Endothelial cell of umbilical vein (primary cell): ENCODE measurements around the gene ITGA6. TPM values are rescaled to one million over a fixed set of nuclear protein-coding genes. Genes with fewer than 3 reads are reported as not detected.

Source experiments
- BruUV-seq: library from RNA; stranded (reverse); fragments of 400-500 nt; replicated peaks from 2 replicates; lab custom pipeline; 2021; lab: Mats Ljungman, UMichigan
- CTCF ChIA-PET: fragments of 300-600, 350-600 bp; sonication (Branson Sonifier 250); formaldehyde crosslinking; loops from one replicate; lab custom pipeline; 2021; ENCODE audit warnings: antibody characterized with exemption, inconsistent platforms; lab: Charles Lee
- POLR2A ChIA-PET: fragments of 300-600, 350-600 bp; sonication (Branson Sonifier 250); formaldehyde crosslinking; loops from one replicate; lab custom pipeline; 2021; ENCODE audit warnings: antibody characterized with exemption, inconsistent platforms; lab: Charles Lee
- DNase-seq: peaks from one replicate; pipeline ENCODE4 v3.0.0-alpha.2; 2011; ENCODE audit warnings: low read depth, low spot score
- FAIRE-seq: peaks from 2 replicates; lab custom pipeline; 2011; peaks lifted over from hg19 to GRCh38; lab: Jason Lieb, UNC
- H2AFZ ChIP-seq: 2 replicates; pipeline ENCODE4 v1.6.0; 2012; ENCODE audit warnings: low read depth, low read length, control low read depth, inconsistent platforms
- H3K27ac ChIP-seq: 2 replicates; pipeline ENCODE4 v1.5.1; 2011; ENCODE audit warnings: low read depth, mild to moderate bottlenecking, control low read depth, low read length, moderate library complexity; ENCODE audit not compliant: insufficient read depth
- H3K27me3 ChIP-seq, 2 experiments: 2 replicates each; pipeline versions ENCODE4 v1.6.0 to v1.6.1; 2011; ENCODE audit warnings: low read length in 2 of 2, mixed read lengths in 1 of 2; ENCODE audit not compliant: control insufficient read depth in 2 of 2, insufficient read depth in 2 of 2
- H3K36me3 ChIP-seq, 2 experiments: 2 replicates in 1 of 2; 3 replicates in 1 of 2; pipeline ENCODE4 v1.5.1; 2011; ENCODE audit warnings: low read length in 2 of 2, mild to moderate bottlenecking in 1 of 2, moderate library complexity in 1 of 2; ENCODE audit not compliant: control insufficient read depth in 2 of 2, insufficient read depth in 2 of 2; ENCODE audit errors: extremely low read depth in 1 of 2
- H3K4me1 ChIP-seq: 3 replicates; pipeline ENCODE4 v1.5.1; 2011; ENCODE audit warnings: mild to moderate bottlenecking, low read length; ENCODE audit not compliant: control insufficient read depth, insufficient read depth; ENCODE audit errors: extremely low read depth
- H3K4me2 ChIP-seq: 2 replicates; pipeline ENCODE4 v1.6.1; 2011; ENCODE audit warnings: low read length, control low read depth, mixed read lengths; ENCODE audit not compliant: insufficient read depth
- H3K4me3 ChIP-seq, 3 experiments: fragments of 200-600 bp in 1 of 3; sonication (generic), shearing (Covaris generic) in 1 of 3; replicated peaks in 1 of 3; 2 replicates each; pipeline ENCODE4 v1.5.1; 2011 to 2016; ENCODE audit warnings: control low read depth in 3 of 3, low read length in 3 of 3, mild to moderate bottlenecking in 2 of 3, inconsistent platforms in 1 of 3, low read depth in 1 of 3, moderate library complexity in 1 of 3; ENCODE audit not compliant: insufficient read depth in 1 of 3
- H3K79me2 ChIP-seq: 2 replicates; pipeline ENCODE4 v1.6.0; 2012; ENCODE audit warnings: low read length, inconsistent platforms; ENCODE audit not compliant: control insufficient read depth, insufficient read depth
- H3K9ac ChIP-seq: replicated peaks from 2 replicates; pipeline ENCODE3; 2011; ENCODE audit warnings: low read length, control low read depth; ENCODE audit not compliant: insufficient read depth; ENCODE audit errors: extremely low read depth
- H3K9me1 ChIP-seq: replicated peaks from 3 replicates; pipeline ENCODE4 v1.6.0; 2011; ENCODE audit warnings: mild to moderate bottlenecking, low read length; ENCODE audit not compliant: control insufficient read depth, insufficient read depth; ENCODE audit errors: extremely low read depth
- H3K9me3 ChIP-seq: replicated peaks from 2 replicates; pipeline ENCODE4 v1.5.1; 2012; ENCODE audit warnings: low read length, inconsistent platforms; ENCODE audit not compliant: control insufficient read depth, insufficient read depth
- H4K20me1 ChIP-seq: replicated peaks from 2 replicates; pipeline ENCODE3; 2011; ENCODE audit warnings: mild to moderate bottlenecking, low read length; ENCODE audit not compliant: control insufficient read depth, insufficient read depth; ENCODE audit errors: extremely low read depth
- EZH2 ChIP-seq: IDR thresholded peaks from 2 replicates; pipeline ENCODE4 v1.6.1; 2012; ENCODE audit warnings: borderline replicate concordance, low read depth, mild to moderate bottlenecking, moderate library complexity, low read length, inconsistent platforms; ENCODE audit not compliant: severe bottlenecking
- FOS ChIP-seq: IDR thresholded peaks from 2 replicates; pipeline ENCODE4 v1.6.1; 2011; ENCODE audit warnings: mild to moderate bottlenecking, low read length, moderate library complexity, borderline replicate concordance; ENCODE audit not compliant: insufficient read depth
- GATA2 ChIP-seq: IDR thresholded peaks from 2 replicates; pipeline ENCODE4 v1.7.0; 2011; ENCODE audit warnings: low read depth, mild to moderate bottlenecking, moderate library complexity, mixed read lengths, low read length; ENCODE audit not compliant: insufficient read length, insufficient read depth
- JUN ChIP-seq: IDR thresholded peaks from 2 replicates; pipeline ENCODE4 v1.6.1; 2011; ENCODE audit warnings: borderline replicate concordance, low read depth; ENCODE audit not compliant: insufficient read length, insufficient read depth
- MAX ChIP-seq: IDR thresholded peaks from 2 replicates; pipeline ENCODE4 v1.6.1; 2011; ENCODE audit not compliant: insufficient read depth, insufficient read length
- POLR2A ChIP-seq: IDR thresholded peaks from 2 replicates; pipeline ENCODE4 v1.6.1; 2012; ENCODE audit warnings: low read depth, mild to moderate bottlenecking, control low read depth, low read length
- POLR2AphosphoS5 ChIP-seq: IDR thresholded peaks from 2 replicates; pipeline ENCODE4 v1.6.1; 2012; ENCODE audit warnings: low read depth, mild to moderate bottlenecking, control low read depth, low read length, moderate library complexity; ENCODE audit not compliant: insufficient read depth
- dilution Hi-C: fragments of 300-500 bp; cut with MboI; formaldehyde crosslinking; loops from one replicate; pipeline ENCODE4 v1.15.0; 2019; ENCODE audit warnings: low sequenced_read_pairs; ENCODE audit not compliant: extremely low pct_ligation_motif_present
- intact Hi-C: fragments of 100-400 bp; cut with micrococcal nuclease; formaldehyde crosslinking; loops from one replicate; pipeline ENCODE4 v1.10.0; 2022
- polyA plus RNA-seq, 4 experiments: library from polyadenylated mRNA; depleted of rRNA in 3 of 4; stranded (reverse) in 3 of 4; unstranded in 1 of 4; fragments of >200 nt; gene quantifications; 2 replicates each; pipeline versions ENCODE4 v1.2.1 to v1.2.3, GENCODE V29; 2011 to 2012; ENCODE audit warnings: missing spikeins in 1 of 4
- total RNA-seq: library from RNA; stranded (reverse); gene quantifications from 2 replicates; pipeline ENCODE4 v1.2.3, GENCODE V29; 2021
- TF ChIP-seq, protein P1 (sequence below), 2 donors: IDR thresholded peaks; 1 replicate in 1 of 2; 2 replicates in 1 of 2; pipeline ENCODE4 v1.5.1; 2011; ENCODE audit warnings: low read length in 2 of 2, mild to moderate bottlenecking in 2 of 2, moderate library complexity in 2 of 2, control low read depth in 1 of 2, inconsistent platforms in 1 of 2, low read depth in 1 of 2; ENCODE audit not compliant: insufficient read depth in 1 of 2; ENCODE audit errors: extremely low read depth in 1 of 2

Gene ITGA6
- total and polyA plus RNA-seq, 2 donors (not counting 3 experiments of a cell fraction or from before 2014, with no cell fraction given): 24.9 to 208 TPM

- Histone ChIP-seq H3K27me3 (no peaks in the 10 kb centered on the region), H3K9me1 (no peaks in the 10 kb centered on the region), H3K4me2 (no peak overlapping the region), H2AFZ (no peak overlapping the region), H3K9ac (no peak overlapping the region), H3K79me2 (no peaks in the 10 kb centered on the region), H3K27ac (no peak overlapping the region), H4K20me1 (no peaks in the 10 kb centered on the region), H3K4me1 (no peaks in the 10 kb centered on the region), H3K9me3 (peaks cover 4% of the 10 kb centered on the region), H3K36me3 (peaks cover 0 to 2% of the 10 kb centered on the region in 2 experiments), H3K4me3 (no peak overlapping the region)
- FAIRE-seq (no peak), DNase-seq (no peak)
- POLR2A ChIA-PET: no interaction called here
- dilution Hi-C loops (no loop called here), intact Hi-C loops (no loop called here)
- TF ChIP-seq EZH2: no peak
- TF ChIP-seq, protein P1, sequence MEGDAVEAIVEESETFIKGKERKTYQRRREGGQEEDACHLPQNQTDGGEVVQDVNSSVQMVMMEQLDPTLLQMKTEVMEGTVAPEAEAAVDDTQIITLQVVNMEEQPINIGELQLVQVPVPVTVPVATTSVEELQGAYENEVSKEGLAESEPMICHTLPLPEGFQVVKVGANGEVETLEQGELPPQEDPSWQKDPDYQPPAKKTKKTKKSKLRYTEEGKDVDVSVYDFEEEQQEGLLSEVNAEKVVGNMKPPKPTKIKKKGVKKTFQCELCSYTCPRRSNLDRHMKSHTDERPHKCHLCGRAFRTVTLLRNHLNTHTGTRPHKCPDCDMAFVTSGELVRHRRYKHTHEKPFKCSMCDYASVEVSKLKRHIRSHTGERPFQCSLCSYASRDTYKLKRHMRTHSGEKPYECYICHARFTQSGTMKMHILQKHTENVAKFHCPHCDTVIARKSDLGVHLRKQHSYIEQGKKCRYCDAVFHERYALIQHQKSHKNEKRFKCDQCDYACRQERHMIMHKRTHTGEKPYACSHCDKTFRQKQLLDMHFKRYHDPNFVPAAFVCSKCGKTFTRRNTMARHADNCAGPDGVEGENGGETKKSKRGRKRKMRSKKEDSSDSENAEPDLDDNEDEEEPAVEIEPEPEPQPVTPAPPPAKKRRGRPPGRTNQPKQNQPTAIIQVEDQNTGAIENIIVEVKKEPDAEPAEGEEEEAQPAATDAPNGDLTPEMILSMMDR (IDR thresholded peaks at IDR 0.05; ENCODE audit: extremely low read depth in 1 of 2, insufficient read depth in 1 of 2, low read depth in 1 of 2, low read length in 2 of 2): no peak
- TF ChIP-seq FOS: no peak
- TF ChIP-seq MAX: no peak
- no peak for TF ChIP-seq POLR2A
- no peak for TF ChIP-seq POLR2AphosphoS5
- TF ChIP-seq JUN: no peak
- no peak for TF ChIP-seq GATA2
- CTCF ChIA-PET: no interaction called here
- no TSS peak for BruUV-seq
Observed at GRCh38 chr2:172510548-172510947, 83.2 kb downstream of the ITGA6 start.
